ENCODE results near the gene BGN. TPM values are rescaled to one million over a fixed set of nuclear protein-coding genes. Genes with fewer than 3 reads are reported as not detected.

The BGN gene
- total and polyA plus RNA-seq, 2 donors = 3.4 to 21.6 TPM

GRCh38 chrX:153551135-153551534, 56.4 kb downstream of the BGN start:
- Histone ChIP-seq H3K9me3 (ENCODE audit: control insufficient read depth in 2 of 2, insufficient read depth in 1 of 2, low read length in 1 of 2) (no peaks in the 10 kb centered on the region), H3K4me3 (ENCODE audit: low read length in 2 of 2) (no peak overlapping the region), H3K27ac (ENCODE audit: low read depth in 1 of 2, low read length in 1 of 2) (no peak overlapping the region), H3K4me1 (ENCODE audit: control insufficient read depth in 2 of 2, insufficient read depth in 2 of 2, low read length in 2 of 2) (no peaks in the 10 kb centered on the region), H3K27me3 (ENCODE audit: control insufficient read depth in 2 of 2, insufficient read depth in 1 of 2, low read length in 1 of 2) (peaks cover 0 to 15% of the 10 kb centered on the region in 2 donors), H3K36me3 (ENCODE audit: control insufficient read depth in 2 of 2, insufficient read depth in 2 of 2, low read length in 1 of 2) (no peaks in the 10 kb centered on the region)
- 94% methylated on average over 5 of the region's 5 CpGs for WGBS
- DNase-seq (ENCODE audit: low read depth in 6 of 9, low spot score in 9 of 9) = no peak

DNA sequence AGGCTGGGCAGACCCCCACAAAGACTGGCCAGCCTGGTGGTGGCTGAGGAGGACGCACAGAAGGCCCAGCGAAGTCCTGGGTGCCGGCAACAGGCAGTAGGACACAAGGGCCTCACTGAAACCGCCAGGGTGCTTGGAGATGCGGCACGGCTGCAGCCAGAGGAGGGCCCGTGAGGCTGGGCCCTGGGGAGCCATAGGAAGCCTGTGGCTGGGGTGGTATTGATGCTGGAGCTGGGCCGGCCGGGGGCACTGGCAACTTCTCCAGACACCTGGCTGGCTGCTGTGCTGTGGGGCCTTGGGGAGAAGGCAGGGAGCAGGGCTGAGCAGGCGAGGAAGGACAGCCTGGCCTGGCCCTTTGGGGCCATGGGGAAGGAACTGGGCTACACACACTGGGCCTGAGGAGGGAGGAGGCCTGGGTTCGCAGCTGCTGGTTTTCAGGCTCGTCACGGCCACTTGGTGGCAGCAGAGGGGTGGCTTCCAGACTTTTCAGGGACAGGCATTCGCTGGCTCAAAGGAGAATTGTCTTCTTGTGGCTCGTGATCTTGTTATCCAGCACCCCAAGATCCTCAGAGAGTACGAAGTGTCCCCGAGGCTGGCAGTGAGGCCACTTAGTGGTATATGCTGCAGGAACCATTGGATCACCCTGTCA, 59.9 kb downstream of the BGN start:
- 50% methylated on average over 17 of the region's 17 CpGs for WGBS
- peaks cover 0 to 4% of the 10 kb centered on the region in 2 donors for H3K27me3 ChIP-seq (ENCODE audit: control insufficient read depth in 2 of 2, insufficient read depth in 1 of 2, low read length in 1 of 2)
- DNase-seq (ENCODE audit: low read depth in 6 of 9, low spot score in 9 of 9) = peak in 8 of 9 donors; percentile 20 to 61 (median 32)
- H3K4me3 ChIP-seq (ENCODE audit: low read length in 2 of 2) = no peak overlapping the region
- no peaks in the 10 kb centered on the region for H3K36me3 ChIP-seq (ENCODE audit: control insufficient read depth in 2 of 2, insufficient read depth in 2 of 2, low read length in 1 of 2)
- no peak overlapping the region for H3K27ac ChIP-seq (ENCODE audit: low read depth in 1 of 2, low read length in 1 of 2)
- H3K4me1 ChIP-seq (ENCODE audit: control insufficient read depth in 2 of 2, insufficient read depth in 2 of 2, low read length in 2 of 2) = peaks cover 0 to 3% of the 10 kb centered on the region in 2 donors
- H3K9me3 ChIP-seq (ENCODE audit: control insufficient read depth in 2 of 2, insufficient read depth in 1 of 2, low read length in 1 of 2) = no peaks in the 10 kb centered on the region

DNA sequence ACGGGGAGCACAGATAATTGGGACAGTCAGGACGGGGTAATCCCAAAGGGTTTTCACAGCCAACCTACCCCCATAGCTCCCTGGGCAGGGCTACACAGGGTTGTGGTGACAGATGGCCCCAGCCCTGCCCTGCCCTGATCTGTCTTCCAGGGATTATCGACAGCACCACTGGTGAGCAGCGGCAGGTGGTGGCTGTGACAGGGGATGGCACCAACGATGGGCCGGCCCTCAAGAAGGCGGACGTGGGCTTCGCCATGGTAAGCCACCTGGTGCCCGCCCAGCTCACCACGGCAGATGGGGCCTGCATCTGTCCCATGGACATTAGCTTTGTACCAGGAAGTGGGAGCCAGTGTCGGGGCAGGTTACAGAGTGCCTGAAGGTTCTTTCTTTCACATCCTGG, 62.0 kb downstream of the BGN start:
- WGBS = 92% methylated on average over 12 of the region's 12 CpGs

GRCh38 chrX:153557618-153558355, 63.0 kb downstream of the BGN start:
- H3K9me3 ChIP-seq (ENCODE audit: control insufficient read depth in 2 of 2, insufficient read depth in 1 of 2, low read length in 1 of 2) = no peaks in the 10 kb centered on the region
- peaks cover 0 to 6% of the 10 kb centered on the region in 2 donors for H3K27me3 ChIP-seq (ENCODE audit: control insufficient read depth in 2 of 2, insufficient read depth in 1 of 2, low read length in 1 of 2)
- no peak for DNase-seq (ENCODE audit: low read depth in 6 of 9, low spot score in 9 of 9)
- H3K4me1 ChIP-seq (ENCODE audit: control insufficient read depth in 2 of 2, insufficient read depth in 2 of 2, low read length in 2 of 2) = peaks cover 0 to 8% of the 10 kb centered on the region in 2 donors
- H3K4me3 ChIP-seq (ENCODE audit: low read length in 2 of 2) = no peak overlapping the region
- WGBS = 94% methylated on average over 19 of the region's 19 CpGs
- no peak overlapping the region for H3K27ac ChIP-seq (ENCODE audit: low read depth in 1 of 2, low read length in 1 of 2)
- no peaks in the 10 kb centered on the region for H3K36me3 ChIP-seq (ENCODE audit: control insufficient read depth in 2 of 2, insufficient read depth in 2 of 2, low read length in 1 of 2)

More for the DNA sequence above, 62.0 kb downstream of the BGN start:
- Histone ChIP-seq H3K4me3 (ENCODE audit: low read length in 2 of 2) (no peak overlapping the region), H3K36me3 (ENCODE audit: control insufficient read depth in 2 of 2, insufficient read depth in 2 of 2, low read length in 1 of 2) (no peaks in the 10 kb centered on the region), H3K27me3 (ENCODE audit: control insufficient read depth in 2 of 2, insufficient read depth in 1 of 2, low read length in 1 of 2) (peaks cover 0 to 6% of the 10 kb centered on the region in 2 donors), H3K9me3 (ENCODE audit: control insufficient read depth in 2 of 2, insufficient read depth in 1 of 2, low read length in 1 of 2) (no peaks in the 10 kb centered on the region), H3K27ac (ENCODE audit: low read depth in 1 of 2, low read length in 1 of 2) (no peak overlapping the region), H3K4me1 (ENCODE audit: control insufficient read depth in 2 of 2, insufficient read depth in 2 of 2, low read length in 2 of 2) (peaks cover 0 to 8% of the 10 kb centered on the region in 2 donors)
- no peak for DNase-seq (ENCODE audit: low read depth in 6 of 9, low spot score in 9 of 9)

Other genes with a start within 250 kb of the BGN start
- gene PNMA6F, start 173.2 kb upstream of the BGN start, total RNA-seq = under 0.01 TPM
- 0.02 TPM for gene PNMA6F, start 173.2 kb upstream of the BGN start, polyA plus RNA-seq
- 3.7 TPM for gene ZNF275, start 160.8 kb upstream of the BGN start, total RNA-seq
- gene ZNF275, start 160.8 kb upstream of the BGN start, polyA plus RNA-seq = 4.5 TPM
- gene PNMA6E, start 93.6 kb upstream of the BGN start, total RNA-seq = not detected
- 0.05 TPM for gene PNMA6E, start 93.6 kb upstream of the BGN start, polyA plus RNA-seq
- gene ZFP92, start 83.5 kb upstream of the BGN start, total RNA-seq = 0.19 TPM
- gene ZFP92, start 83.5 kb upstream of the BGN start, polyA plus RNA-seq = 0.27 TPM
- gene TREX2, start 48.9 kb upstream of the BGN start, total RNA-seq = 0.38 TPM
- 1.2 TPM for gene TREX2, start 48.9 kb upstream of the BGN start, polyA plus RNA-seq
- gene HAUS7, start 24.4 kb upstream of the BGN start, total RNA-seq = 19.1 TPM
- 47.6 TPM for gene HAUS7, start 24.4 kb upstream of the BGN start, polyA plus RNA-seq
- 0.09 TPM for gene ATP2B3, start 22.7 kb downstream of the BGN start, total RNA-seq
- gene ATP2B3, start 22.7 kb downstream of the BGN start, polyA plus RNA-seq = 0.02 TPM
- 21.1 TPM for gene CCNQ, start 104.2 kb downstream of the BGN start, total RNA-seq
- 28.4 TPM for gene CCNQ, start 104.2 kb downstream of the BGN start, polyA plus RNA-seq
- 1.7 TPM for gene DUSP9, start 152.2 kb downstream of the BGN start, total RNA-seq
- gene DUSP9, start 152.2 kb downstream of the BGN start, polyA plus RNA-seq = 0.07 TPM
- gene PNCK, start 178.8 kb downstream of the BGN start, total RNA-seq = 8.2 TPM
- 2.4 TPM for gene PNCK, start 178.8 kb downstream of the BGN start, polyA plus RNA-seq
- gene SLC6A8, start 192.9 kb downstream of the BGN start, total RNA-seq = 5.5 TPM
- gene SLC6A8, start 192.9 kb downstream of the BGN start, polyA plus RNA-seq = 18.2 TPM
- gene BCAP31, start 229.4 kb downstream of the BGN start, total RNA-seq = 71.9 TPM
- gene BCAP31, start 229.4 kb downstream of the BGN start, polyA plus RNA-seq = 114 TPM
- gene ABCD1, start 229.9 kb downstream of the BGN start, total RNA-seq = 4.7 TPM
- 6.8 TPM for gene ABCD1, start 229.9 kb downstream of the BGN start, polyA plus RNA-seq